Suprapubic skin (tissue), 4 donors: Measurements from ENCODE around the gene DPY30.
"Not testable (repeated sequence)": the region's sequence is repeated elsewhere in the genome, so short reads cannot be mapped to it uniquely, and the experiment has no call there.

ENCODE experiments used
- EP300 ChIP-seq: sonication (generic); formaldehyde crosslinking; IDR thresholded peaks from one replicate; pipeline ENCODE4 v1.6.1; 2017; ENCODE audit warnings: antibody characterized with exemption
- POLR2A ChIP-seq, 2 donors: fragments of 450-650 bp; IDR thresholded peaks; one replicate each; pipeline ENCODE4 v1.6.1; 2017; ENCODE audit warnings: antibody characterized with exemption in 2 of 2, mild to moderate bottlenecking in 2 of 2, moderate library complexity in 2 of 2
- POLR2AphosphoS5 ChIP-seq, 3 donors: sonication (generic); formaldehyde crosslinking; IDR thresholded peaks; one replicate each; pipeline ENCODE4 v1.6.1; 2017; ENCODE audit warnings: antibody characterized with exemption in 3 of 3
- TF ChIP-seq, protein P1 (sequence below), 2 donors: fragments of 200-600 bp in 1 of 2; fragments of 450-650 bp in 1 of 2; sonication (generic) in 1 of 2; IDR thresholded peaks; one replicate each; pipeline ENCODE4 v1.5.1; 2016 to 2019; ENCODE audit warnings: antibody characterized with exemption in 2 of 2, mild to moderate bottlenecking in 1 of 2, moderate library complexity in 1 of 2

DNA sequence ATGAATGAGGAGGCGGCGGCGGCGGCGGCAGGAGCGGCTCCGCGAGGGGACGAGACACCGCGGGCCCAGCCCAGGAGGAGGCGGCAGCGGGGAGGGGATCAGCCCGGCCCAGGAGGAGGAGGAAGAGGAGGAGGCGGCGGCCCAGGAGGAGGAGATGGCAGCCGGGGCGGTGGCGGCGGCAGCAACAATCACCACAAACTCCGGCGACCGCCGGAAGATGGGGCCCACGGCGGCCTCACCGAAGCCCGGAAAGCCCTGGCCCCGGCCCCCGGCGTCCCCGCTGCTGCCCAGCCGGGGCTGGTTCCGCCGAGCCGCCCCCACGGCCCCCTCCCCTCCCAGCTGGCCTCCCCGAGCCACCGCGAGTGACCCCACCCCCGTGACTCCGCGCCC lies 29.3 kb downstream of the DPY30 start:
- TF ChIP-seq, protein P1, sequence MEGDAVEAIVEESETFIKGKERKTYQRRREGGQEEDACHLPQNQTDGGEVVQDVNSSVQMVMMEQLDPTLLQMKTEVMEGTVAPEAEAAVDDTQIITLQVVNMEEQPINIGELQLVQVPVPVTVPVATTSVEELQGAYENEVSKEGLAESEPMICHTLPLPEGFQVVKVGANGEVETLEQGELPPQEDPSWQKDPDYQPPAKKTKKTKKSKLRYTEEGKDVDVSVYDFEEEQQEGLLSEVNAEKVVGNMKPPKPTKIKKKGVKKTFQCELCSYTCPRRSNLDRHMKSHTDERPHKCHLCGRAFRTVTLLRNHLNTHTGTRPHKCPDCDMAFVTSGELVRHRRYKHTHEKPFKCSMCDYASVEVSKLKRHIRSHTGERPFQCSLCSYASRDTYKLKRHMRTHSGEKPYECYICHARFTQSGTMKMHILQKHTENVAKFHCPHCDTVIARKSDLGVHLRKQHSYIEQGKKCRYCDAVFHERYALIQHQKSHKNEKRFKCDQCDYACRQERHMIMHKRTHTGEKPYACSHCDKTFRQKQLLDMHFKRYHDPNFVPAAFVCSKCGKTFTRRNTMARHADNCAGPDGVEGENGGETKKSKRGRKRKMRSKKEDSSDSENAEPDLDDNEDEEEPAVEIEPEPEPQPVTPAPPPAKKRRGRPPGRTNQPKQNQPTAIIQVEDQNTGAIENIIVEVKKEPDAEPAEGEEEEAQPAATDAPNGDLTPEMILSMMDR (IDR thresholded peaks at IDR 0.05), result not testable (repeated sequence)
- not testable (repeated sequence) for TF ChIP-seq POLR2AphosphoS5 (IDR thresholded peaks at IDR 0.05); POLR2A (IDR thresholded peaks at IDR 0.05); EP300
